Measurements from ENCODE around the gene AOAH. TPM values are rescaled to one million over a fixed set of nuclear protein-coding genes. Genes with fewer than 3 reads are reported as not detected.

The AOAH gene
- total and polyA plus RNA-seq, 2 of the 13 experiments (the other 11 are each of a cell fraction or from before 2014, with no cell fraction given), result not detected

DNA sequence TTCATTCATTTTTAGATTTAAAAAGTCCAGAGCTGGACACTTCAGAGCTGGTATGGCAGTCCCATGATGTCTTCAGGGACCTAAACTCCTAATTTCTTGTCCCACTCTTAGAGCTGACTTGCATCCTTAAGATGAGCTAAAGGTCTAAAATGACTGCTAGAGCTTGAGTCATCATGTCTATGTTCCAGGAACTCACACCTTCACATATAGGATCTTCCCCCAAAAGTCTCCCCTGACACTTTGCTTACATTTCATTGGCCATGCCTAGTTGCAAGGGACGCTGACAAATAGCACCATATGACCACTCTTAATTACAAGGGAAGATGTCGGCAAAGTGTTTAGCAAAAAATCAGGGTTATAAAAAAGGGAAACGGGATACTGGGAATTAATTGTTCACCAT lies 10.4 kb upstream of the AOAH start:
- DNase-seq (ENCODE audit: low spot score) (no peak), FAIRE-seq (no peak), ATAC-seq (no peak)
- in situ Hi-C loops (cut with HindIII; ENCODE audit: extremely low pct_ligation_motif_present, low pct_unique_long_range_greater_than_20kb) (no loop called here), intact Hi-C loops (cut with micrococcal nuclease; ENCODE audit: unreplicated experiment) (no loop called here)
- 31% methylated on average over 3 of the region's 3 CpGs for whole genome bisulfite sequencing (ENCODE audit: low lambda C conversion rate)
- Histone ChIP-seq H3K4me1 (ENCODE audit: insufficient read depth, low read length) (no peaks in the 10 kb centered on the region), H3K27me3 (ENCODE audit: control insufficient read depth in 1 of 2, insufficient read depth in 2 of 2, low read length in 2 of 2) (0 out of 5 replicates have a peak, but pooled peaks cover 0 to 3% of the 10 kb centered on the region in 2 experiments), H3K9me3 (ENCODE audit: low read length) (no peaks in the 10 kb centered on the region), H3K4me2 (ENCODE audit: low read depth, low read length) (no peak overlapping the region), H3K4me3 (replicated peaks in 1 of 3; ENCODE audit: insufficient read depth in 1 of 3, low read depth in 2 of 3, low read length in 3 of 3) (no peak overlapping the region), H3K27ac (ENCODE audit: extremely low read length, insufficient read depth, low read length) (no peak overlapping the region), H3K79me2 (ENCODE audit: insufficient read depth, low read length) (no peaks in the 10 kb centered on the region), H4K20me1 (ENCODE audit: insufficient read depth, low read length) (no peaks in the 10 kb centered on the region), H2AFZ (ENCODE audit: low read length) (no peak overlapping the region), H3K9ac (ENCODE audit: insufficient read depth, low read depth, low read length) (no peak overlapping the region), H3K36me3 (replicated peaks in 1 of 2; ENCODE audit: control insufficient read depth in 1 of 2, insufficient read depth in 2 of 2, low read length in 2 of 2) (no peaks in the 10 kb centered on the region)
- CTCF ChIA-PET (ENCODE audit: low intra/inter-chr PET ratio, low total read pairs), result no interaction called here
- TF ChIP-seq HIVEP1 (CRISPR knock-in tag; IDR thresholded peaks at IDR 0.05), result no peak
- no peak for TF ChIP-seq MEIS1 (CRISPR knock-in tag; IDR thresholded peaks at IDR 0.05; ENCODE audit: borderline replicate concordance)
- no peak for TF ChIP-seq ZNF234 (CRISPR knock-in tag; conservative IDR thresholded peaks at IDR 0.05)
- TF ChIP-seq ARNT (IDR thresholded peaks at IDR 0.05), result no peak
- TF ChIP-seq ZNF33B (CRISPR knock-in tag; IDR thresholded peaks at IDR 0.05), result no peak
- TF ChIP-seq SNAPC5 (CRISPR knock-in tag; IDR thresholded peaks at IDR 0.05; ENCODE audit: borderline replicate concordance), result no peak
- no peak for TF ChIP-seq STAG1 (CRISPR knock-in tag; IDR thresholded peaks at IDR 0.05)
- TF ChIP-seq, protein P1, sequence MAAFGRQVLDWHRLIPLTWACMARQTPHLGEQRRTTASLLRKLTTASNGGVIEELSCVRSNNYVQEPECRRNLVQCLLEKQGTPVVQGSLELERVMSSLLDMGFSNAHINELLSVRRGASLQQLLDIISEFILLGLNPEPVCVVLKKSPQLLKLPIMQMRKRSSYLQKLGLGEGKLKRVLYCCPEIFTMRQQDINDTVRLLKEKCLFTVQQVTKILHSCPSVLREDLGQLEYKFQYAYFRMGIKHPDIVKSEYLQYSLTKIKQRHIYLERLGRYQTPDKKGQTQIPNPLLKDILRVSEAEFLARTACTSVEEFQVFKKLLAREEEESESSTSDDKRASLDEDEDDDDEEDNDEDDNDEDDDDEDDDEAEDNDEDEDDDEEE (CRISPR knock-in tag; IDR thresholded peaks at IDR 0.05), result no peak
- no peak for TF ChIP-seq TGIF2 (CRISPR knock-in tag; IDR thresholded peaks at IDR 0.05)
- no peak for TF ChIP-seq RFXAP (CRISPR knock-in tag; IDR thresholded peaks at IDR 0.05; ENCODE audit: borderline replicate concordance)
- POLR2A ChIA-PET, result no interaction called here
- no TSS peak for BruUV-seq (replicated peaks)

All from HepG2 (cell line).